ENCODE measurements around the gene TOX2. TPM values are rescaled to one million over a fixed set of nuclear protein-coding genes. Genes with fewer than 3 reads are reported as not detected.

The TOX2 gene
- total RNA-seq, 4 donors from 2014 or later: 3.4 to 7.7 (median 5.2) TPM

DNA sequence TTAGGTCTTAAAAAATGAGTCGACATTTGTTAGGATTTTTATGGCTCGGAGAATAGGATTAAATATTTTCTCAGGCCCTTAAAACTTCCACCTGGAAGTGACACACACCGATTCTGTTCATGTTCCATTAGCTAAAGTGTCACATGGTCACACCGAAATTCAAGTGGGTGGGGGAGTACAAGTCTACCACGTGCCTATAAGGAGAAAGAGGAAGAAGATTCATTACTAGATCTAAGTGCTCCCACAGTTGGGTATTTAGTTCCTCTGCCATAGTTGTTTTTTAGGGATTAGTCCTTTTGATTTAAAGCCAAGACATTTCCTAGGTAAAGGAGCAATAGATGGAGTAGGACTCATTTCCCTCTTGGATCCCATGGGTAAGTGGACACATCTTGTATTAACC, 4.9 kb upstream of the TOX2 start:
- Histone ChIP-seq H3K27me3 (no peaks in the 10 kb centered on the region), H3K4me1 (peaks cover 0 to 4% of the 10 kb centered on the region in 2 donors), H3K9me3 (no peaks in the 10 kb centered on the region), H3K27ac (no peak overlapping the region), H3K4me3 (replicated peaks in 1 of 3) (no peak overlapping the region), H3K36me3 (no peaks in the 10 kb centered on the region)
- TF ChIP-seq, protein P1, sequence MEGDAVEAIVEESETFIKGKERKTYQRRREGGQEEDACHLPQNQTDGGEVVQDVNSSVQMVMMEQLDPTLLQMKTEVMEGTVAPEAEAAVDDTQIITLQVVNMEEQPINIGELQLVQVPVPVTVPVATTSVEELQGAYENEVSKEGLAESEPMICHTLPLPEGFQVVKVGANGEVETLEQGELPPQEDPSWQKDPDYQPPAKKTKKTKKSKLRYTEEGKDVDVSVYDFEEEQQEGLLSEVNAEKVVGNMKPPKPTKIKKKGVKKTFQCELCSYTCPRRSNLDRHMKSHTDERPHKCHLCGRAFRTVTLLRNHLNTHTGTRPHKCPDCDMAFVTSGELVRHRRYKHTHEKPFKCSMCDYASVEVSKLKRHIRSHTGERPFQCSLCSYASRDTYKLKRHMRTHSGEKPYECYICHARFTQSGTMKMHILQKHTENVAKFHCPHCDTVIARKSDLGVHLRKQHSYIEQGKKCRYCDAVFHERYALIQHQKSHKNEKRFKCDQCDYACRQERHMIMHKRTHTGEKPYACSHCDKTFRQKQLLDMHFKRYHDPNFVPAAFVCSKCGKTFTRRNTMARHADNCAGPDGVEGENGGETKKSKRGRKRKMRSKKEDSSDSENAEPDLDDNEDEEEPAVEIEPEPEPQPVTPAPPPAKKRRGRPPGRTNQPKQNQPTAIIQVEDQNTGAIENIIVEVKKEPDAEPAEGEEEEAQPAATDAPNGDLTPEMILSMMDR (IDR thresholded peaks at IDR 0.05): no peak
- TF ChIP-seq POLR2A (IDR thresholded peaks at IDR 0.05): no peak
- 85 to 87% methylated on average over 5 of the region's 5 CpGs for WGBS, 2 donors
- no peak for DNase-seq
- intact Hi-C loops (cut with DNase I): loop anchor here (10.0 kb wide), 1 partner anchor 65 kb away; no protein-coding TSS in a partner anchor

DNA sequence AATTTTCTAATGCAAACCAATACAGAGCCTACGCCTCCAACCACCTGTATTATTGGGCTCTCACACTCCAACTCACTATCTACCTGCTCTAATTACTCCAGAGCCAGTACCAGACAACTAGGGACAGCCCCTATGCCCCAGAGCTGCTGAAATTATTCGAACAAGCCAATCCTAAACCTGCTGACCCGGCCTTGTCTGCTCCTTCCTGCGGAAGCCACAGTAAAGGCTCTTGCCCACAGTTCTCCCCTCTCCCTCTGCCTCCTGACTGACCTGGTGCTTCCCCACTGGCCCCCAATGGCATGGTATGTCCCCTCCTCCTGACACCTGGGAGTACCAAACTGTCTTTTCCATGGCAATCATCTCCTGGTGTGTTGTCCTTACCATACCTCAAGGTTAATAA, 4.1 kb upstream of the TOX2 start:
- Histone ChIP-seq H3K36me3 (no peaks in the 10 kb centered on the region), H3K4me3 (replicated peaks in 1 of 3) (no peak overlapping the region), H3K27me3 (peaks cover 5% of the 10 kb centered on the region), H3K27ac (no peak overlapping the region), H3K9me3 (no peaks in the 10 kb centered on the region), H3K4me1 (peaks cover 0 to 8% of the 10 kb centered on the region in 2 donors)
- DNase-seq: no peak
- TF ChIP-seq, protein P1 (IDR thresholded peaks at IDR 0.05): no peak
- no peak for TF ChIP-seq POLR2A (IDR thresholded peaks at IDR 0.05)
- 93 to 94% methylated on average over 4 of the region's 4 CpGs for WGBS, 2 donors
- intact Hi-C loops (cut with DNase I): loop anchor here (10.0 kb wide), 1 partner anchor 64 kb away; no protein-coding TSS in a partner anchor

DNA sequence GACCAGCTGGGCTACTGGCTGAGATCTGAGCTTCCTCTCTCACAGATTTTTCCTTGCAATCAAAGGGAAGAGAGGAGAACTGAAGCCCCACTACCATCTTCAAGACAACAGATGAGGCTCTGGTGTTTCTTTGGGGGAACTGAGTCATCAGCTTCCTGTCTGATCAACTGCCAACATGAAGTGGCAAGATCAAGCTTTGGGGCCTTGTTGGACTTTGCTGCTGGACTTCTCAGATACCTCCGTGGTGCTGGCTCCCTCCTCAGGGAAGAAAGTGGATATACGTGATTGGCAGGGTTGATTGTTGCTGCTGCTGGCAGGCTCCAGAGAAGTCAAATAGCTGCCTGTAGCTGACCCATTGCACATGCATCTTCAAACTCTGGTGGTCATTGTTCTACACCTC, 3.6 kb upstream of the TOX2 start:
- H3K27me3 ChIP-seq: peaks cover 9% of the 10 kb centered on the region
- intact Hi-C loops (cut with DNase I): loop anchor here (10.0 kb wide), 1 partner anchor 64 kb away; no protein-coding TSS in a partner anchor
- H3K27ac ChIP-seq: no peak overlapping the region
- no peaks in the 10 kb centered on the region for H3K9me3 ChIP-seq
- H3K4me1 ChIP-seq: peaks cover 5 to 13% of the 10 kb centered on the region in 2 donors
- H3K4me3 ChIP-seq (replicated peaks in 1 of 3): no peak overlapping the region
- 61 to 62% methylated on average over 2 of the region's 2 CpGs for WGBS, 2 donors
- H3K36me3 ChIP-seq: no peaks in the 10 kb centered on the region
- TF ChIP-seq POLR2A (IDR thresholded peaks at IDR 0.05): no peak
- TF ChIP-seq, protein P1 (IDR thresholded peaks at IDR 0.05): no peak
- DNase-seq: no peak

DNA sequence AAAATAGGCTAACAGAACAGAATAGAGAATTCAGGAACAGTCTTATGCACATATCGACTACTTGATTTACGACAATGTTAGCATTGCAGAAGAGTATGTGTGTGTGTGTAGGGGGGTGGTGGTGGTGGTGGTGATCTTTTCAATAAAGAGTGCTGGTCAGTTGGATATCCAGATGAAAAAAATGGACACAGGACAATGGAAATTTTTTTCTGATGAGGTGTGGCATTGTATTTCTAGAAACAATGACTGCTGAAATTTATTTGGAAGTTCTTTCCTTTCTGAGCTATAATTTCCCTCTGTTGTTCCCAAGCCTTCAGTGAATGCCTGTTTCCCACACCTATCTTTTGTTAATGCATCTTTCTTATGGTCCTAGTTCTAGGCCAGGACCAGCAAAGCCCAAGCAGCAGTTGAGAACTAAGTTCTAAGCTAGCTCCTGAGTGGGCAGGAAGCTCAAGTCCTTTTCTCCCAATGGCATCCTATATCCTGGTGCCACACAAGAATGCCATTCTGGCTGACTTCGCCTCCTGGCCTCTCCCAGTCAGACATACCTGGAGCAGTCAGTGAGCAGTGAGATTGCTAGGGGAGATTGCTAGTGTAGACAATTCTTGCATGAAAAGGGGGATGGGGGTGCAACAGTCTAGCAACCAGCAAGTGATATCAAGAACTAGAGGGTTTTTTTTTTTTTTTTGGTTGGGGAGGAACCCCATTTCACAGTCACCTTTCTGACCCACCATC, 1.2 kb upstream of the TOX2 start:
- Histone ChIP-seq H3K27me3 (peaks cover 14% of the 10 kb centered on the region), H3K36me3 (no peaks in the 10 kb centered on the region), H3K4me3 (replicated peaks in 1 of 3) (no peak overlapping the region), H3K4me1 (peaks cover 6 to 15% of the 10 kb centered on the region in 2 donors), H3K27ac (no peak overlapping the region), H3K9me3 (no peaks in the 10 kb centered on the region)
- TF ChIP-seq POLR2A (IDR thresholded peaks at IDR 0.05): no peak
- TF ChIP-seq, protein P1 (IDR thresholded peaks at IDR 0.05): no peak
- WGBS, 2 donors: 92 to 96% methylated on average over 3 of the region's 3 CpGs
- no peak for DNase-seq
- intact Hi-C loops (cut with DNase I): loop anchor here (10.0 kb wide), 1 partner anchor 61 kb away; no protein-coding TSS in a partner anchor

Measured in thyroid gland (tissue), 4 donors.